ENCODE measurements around the gene AMBN.

DNA sequence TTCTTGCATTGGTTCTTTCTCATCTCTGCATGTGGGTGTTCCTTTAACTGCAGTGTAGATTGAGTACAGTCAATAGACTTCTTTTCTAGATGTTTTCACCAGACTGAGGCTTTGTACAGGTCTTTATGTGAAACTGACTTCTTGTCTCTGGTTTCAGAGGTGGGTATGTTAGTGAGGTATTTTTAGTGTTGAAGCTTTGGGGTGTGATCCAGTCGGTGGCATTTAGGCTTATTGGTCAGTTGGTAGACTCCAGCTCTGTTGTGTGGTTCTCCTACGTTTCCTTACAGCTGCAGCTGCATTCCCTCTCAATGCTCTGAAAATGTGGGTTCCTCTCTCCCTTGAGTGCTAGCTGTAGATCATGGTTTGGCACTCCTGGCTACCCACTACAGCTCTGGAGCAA is 21.3 kb upstream of the AMBN start:
- TF ChIP-seq POLR2AphosphoS5 (IDR thresholded peaks at IDR 0.05; ENCODE audit: borderline replicate concordance, low read depth, low read length) (no peak), EZH2 (IDR thresholded peaks at IDR 0.05) (no peak), FOXP2 (optimal IDR thresholded peaks at IDR 0.05; ENCODE audit: control extremely low read depth, extremely low read length, insufficient read depth) (no peak)
